NCI-H2171 (cell line): Measurements from ENCODE around the gene PRRG3.
"Not testable (repeated sequence)": the region's sequence is repeated elsewhere in the genome, so short reads cannot be mapped to it uniquely, and the experiment has no call there.

Experiments
- DNase-seq: peaks from one replicate; lab custom pipeline; 2025; lab: John Stamatoyannopoulos, UW

Gene PRRG3

DNA sequence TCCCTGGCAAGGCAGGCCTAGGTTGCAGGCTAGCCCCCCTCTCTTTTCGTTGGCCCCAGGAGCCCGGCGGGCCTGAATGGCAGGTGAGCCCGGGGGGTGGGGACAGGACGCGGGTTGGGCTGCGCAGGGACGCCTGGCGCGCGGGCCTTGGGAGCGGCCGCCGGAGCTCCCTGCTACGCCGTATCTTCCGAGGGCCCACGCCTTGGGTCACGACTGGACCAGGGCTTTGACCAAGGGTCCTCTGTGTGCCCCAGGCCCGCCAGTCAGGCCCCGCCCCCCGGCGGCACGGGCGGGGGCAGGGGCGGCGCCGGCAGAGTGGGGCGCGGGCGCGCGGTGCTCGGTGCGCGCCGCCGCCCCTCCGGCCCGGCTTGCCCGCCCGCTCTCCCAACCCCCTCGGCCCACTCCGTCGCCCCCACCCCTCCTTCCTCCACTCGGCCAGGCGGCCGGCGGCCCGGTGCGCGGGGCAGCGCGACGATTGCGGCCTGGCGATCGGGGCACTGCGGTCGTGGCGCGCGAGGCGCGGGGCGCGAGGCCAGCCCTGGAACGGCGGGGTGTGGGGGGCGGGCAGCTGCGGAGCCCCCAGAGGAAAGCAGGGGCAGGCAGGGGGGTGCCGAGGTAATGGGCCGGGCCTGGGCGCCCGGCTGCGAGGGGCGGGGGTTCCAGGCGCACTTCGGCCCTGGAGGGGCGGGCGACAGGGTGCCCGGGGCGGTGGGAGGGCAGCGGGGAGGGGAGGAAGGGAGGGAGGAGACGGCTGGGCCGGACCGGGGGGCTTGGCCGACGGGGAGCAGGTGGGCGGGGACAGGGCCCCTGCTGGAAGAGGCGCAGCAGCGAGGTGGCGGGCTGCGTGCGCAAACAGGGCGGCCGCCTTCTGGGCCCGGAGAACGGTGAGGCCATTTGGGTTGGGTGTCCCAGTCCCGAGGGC is at the start of gene PRRG3:
Gene PRRG3 (plus strand): TSS at position 798 of the 922 bp plus-strand sequence. CDS start 3,357 bp downstream, outside the sequence.
- DNase-seq, result no peak

DNA sequence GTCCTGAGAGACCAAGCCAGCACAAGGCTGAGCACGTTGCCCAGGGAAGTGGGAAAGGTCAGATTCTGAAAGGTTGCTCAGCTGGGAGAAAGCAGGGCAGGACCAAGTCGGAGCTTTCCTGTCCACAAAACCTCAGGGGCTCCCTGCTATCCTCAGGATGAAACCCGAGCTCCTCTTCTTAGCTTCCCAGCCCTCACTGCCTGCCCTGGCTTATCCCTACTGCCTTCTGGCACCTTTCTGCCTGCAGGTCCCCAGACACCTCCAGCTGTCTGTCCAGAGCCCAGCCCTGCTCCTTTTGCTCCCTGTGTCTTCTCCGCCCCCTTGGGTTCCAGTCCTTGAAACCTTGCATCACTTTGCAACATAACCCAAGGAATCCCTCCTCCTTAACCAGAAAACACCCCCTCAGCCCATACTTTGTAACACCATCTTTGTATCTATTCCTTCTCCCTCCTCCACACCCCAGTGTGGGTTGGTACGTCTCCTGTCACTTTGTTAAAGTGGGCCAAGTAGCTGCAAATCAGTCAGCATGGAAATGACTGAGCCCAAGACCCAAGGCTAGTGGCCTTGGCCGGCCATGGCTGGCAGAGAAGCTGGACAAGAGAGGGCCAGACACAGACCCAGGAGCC is 20.0 kb upstream of the PRRG3 start:
- DNase-seq, result peak; percentile 42

DNA sequence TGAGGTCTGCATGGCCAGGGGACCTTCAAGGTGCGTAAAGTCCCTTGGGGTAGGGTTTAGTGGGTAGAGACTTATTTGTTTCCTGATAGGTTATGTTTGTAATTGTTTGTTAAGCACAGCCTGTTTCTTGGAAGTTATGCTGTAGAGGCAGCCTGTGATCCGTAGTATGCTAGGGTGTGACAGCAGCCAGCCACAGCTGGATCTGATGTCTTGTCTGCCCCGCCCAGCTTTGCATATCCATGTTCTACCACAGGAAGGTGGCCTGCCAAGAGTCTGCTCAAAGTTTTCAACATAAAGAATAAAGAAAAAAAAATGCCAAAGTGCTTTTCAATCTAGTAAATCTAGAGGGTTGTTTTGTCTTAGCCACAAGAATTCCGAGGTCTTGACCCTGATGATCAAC is 19.1 kb upstream of the PRRG3 start:
- DNase-seq, result no peak

DNA sequence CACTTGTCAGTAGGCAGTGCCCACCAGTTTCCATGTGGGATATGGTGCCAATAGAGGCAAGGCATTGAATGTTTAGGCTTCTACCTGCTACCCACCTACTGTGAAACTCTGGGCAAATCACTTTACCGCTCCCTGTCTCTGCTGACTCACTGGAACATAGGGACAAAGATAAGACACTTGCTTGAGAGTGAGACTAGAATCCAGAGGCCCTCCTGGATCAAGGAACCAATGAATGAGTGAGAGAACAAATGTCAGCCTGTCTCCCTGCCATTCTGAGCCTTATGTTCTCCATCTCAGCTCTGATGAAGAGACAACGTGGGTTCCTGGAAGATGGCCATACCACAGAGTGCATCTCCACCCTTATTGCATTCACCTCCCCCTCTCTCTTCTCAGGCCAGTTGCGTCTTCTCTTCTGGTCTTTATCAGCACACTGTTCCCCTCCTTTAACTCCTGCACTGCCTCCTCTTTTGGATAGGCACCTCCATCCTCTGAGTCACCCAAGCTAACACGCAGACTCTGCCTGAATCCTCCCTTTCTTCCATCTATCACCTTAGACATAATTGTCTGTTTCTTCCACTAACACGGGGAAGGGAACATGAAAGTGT is 15.4 kb upstream of the PRRG3 start:
- no peak for DNase-seq

- DNase-seq, result peak; percentile 2
Observed at GRCh38 chrX:151680805-151681204, 14.5 kb upstream of the PRRG3 start.

GRCh38 chrX:151687635-151688034 is 7.6 kb upstream of the PRRG3 start:
- no peak for DNase-seq

DNA sequence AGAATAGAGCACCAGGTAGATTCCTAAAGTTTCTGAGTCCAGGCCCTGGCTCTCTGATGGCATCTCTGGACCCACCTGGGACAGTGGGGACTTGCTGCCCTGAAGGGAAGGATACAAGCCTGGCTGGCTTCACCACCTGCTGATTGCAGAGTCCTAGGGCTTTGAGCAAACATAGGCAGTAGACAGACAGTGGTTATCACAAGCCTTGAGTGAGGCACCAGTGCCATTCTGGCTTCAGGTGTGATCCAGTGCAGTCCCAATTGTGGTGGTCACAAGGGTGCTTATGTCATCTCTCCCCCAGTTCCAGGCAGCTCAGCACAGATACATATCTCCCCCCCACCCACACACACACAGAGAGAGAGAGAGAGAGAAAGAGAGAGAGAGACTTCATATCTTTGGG is 6.6 kb upstream of the PRRG3 start:
- DNase-seq, result no peak

DNA sequence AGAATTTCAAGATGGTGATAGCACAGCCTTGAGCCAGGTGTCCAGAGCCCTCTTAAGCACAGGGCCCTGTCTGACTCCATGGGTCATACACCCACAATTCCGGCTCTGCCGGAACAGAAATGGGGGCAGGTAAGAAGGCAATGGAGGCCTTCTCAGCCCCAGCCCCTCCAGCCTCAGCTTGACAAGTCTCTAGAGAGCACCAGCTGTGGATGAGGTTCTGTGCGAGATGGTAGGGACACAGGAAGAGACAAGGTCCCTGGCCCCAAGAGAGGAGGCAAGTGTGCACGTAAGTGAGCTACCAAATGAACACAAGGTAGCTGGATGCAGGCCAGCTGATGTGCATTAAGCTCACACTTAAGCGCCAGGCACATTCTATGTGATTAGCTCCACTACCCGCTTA is 2.4 kb upstream of the PRRG3 start:
- no peak for DNase-seq

- DNase-seq, result no peak
Observed at GRCh38 chrX:151694121-151694520, 1.1 kb upstream of the PRRG3 start.

DNA sequence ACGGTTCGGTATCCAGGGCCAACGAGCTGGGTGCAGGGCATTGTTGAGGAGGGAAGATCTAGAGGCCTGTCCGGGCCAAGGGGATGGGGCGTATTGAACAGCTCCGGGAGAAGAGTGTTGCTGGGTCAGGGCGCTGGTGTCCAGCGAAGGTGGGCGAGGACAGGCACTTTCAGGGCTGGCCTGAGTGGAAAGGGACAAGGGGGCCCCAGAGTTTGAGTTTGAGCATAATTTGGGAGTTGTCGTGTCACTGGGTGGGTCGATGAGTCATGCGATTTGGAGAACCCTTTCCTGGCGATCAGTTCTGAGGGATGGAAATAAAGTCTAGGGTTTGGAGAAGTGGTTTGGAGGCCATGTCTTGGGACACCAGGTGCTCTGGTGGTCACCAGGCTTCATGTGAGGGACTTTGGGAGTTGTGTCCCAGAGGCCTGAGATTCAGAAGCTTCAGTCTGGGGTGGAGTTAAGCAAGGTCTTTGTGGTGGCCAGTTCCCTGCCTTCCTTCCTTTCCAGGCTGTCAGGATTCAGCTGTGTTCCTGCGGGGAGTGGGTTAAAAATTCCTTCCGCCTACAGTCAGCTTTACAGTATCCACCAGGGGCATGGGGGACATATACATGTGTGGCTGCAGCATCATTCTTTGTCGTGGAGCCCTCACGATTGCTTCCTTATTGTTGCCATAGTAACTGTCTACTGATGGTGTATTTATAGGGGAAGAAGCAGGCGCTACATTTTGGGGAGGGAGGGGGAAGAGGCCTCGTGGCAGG is 504 bp downstream of the PRRG3 start:
- peak; percentile 26 for DNase-seq

DNA sequence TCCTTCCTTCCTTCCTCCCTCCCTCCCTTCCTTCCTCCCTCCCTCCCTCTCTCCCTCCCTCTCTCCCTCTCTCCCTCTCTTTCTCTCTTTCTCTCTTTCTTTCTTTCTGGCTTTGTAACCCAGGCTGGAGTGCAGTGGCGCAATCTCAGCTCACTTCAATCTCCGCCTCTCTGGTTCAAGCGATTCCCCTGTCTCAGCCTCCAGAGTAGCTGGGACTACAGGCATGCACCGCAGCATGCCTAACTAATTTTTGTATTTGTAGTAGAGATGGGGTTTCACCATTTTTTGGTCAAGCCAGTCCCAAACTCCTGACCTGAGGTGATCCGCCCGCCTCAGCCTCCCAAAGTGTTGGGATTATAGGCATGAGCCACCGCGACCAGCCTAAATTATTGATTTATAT is 1.8 kb downstream of the PRRG3 start:
- not testable (repeated sequence) for DNase-seq

GRCh38 chrX:151697522-151697921 is 2.3 kb downstream of the PRRG3 start:
- DNase-seq, result peak; percentile 53

DNA sequence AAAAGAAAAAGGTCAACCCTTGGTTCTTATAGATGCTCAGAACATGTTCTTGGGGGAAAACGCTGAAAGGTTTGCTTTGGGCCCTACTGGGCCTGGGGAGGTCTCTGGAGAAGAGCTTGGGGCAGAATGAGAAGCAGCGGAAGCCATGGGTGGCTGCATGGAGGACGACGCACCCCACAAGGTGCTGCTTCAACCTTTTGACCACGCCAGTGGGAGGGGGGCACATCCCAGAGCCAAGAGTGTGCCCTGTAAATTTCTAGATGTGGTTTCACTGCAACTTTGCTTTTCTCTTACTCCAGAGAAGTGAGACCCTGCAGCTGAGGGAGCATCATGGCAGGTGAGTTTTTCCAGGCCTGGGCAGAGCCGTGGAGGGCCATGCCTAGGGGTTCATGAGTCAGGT is 3.2 kb downstream of the PRRG3 start:
- DNase-seq, result no peak

DNA sequence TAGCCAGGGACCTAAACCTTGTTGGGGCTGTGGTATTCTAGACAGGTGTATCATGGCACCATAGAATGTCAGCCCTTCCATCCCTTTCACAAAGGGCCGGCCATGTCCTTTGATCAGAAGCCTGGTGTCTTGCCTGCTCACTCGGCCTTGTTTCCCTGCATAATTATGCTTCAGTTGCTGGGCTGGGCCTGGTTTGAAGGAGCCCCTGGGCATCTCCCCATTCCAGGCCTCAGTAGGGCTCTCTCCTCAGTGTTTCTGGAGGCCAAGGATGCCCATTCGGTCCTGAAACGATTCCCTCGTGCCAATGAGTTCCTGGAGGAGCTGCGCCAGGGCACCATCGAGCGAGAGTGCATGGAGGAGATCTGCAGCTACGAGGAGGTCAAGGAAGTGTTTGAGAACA is 4.5 kb downstream of the PRRG3 start:
- DNase-seq, result no peak

DNA sequence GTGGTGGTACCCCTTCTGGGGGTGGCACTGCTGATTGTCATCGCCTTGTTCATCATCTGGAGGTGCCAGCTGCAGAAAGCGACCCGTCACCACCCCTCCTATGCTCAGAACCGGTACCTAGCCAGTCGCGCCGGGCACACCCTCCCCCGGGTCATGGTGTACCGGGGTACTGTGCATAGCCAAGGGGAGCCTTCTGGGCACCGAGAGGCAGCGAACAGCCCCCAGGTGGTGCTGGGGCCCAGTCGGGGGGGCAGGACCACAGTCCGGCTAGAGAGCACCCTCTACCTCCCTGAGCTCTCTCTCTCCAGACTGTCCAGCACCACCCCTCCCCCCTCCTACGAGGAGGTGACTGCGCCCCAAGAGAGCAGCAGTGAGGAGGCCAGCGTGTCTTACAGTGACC is 5.3 kb downstream of the PRRG3 start:
- no peak for DNase-seq

GRCh38 chrX:151701071-151701470 is 5.8 kb downstream of the PRRG3 start:
- DNase-seq, result no peak

DNA sequence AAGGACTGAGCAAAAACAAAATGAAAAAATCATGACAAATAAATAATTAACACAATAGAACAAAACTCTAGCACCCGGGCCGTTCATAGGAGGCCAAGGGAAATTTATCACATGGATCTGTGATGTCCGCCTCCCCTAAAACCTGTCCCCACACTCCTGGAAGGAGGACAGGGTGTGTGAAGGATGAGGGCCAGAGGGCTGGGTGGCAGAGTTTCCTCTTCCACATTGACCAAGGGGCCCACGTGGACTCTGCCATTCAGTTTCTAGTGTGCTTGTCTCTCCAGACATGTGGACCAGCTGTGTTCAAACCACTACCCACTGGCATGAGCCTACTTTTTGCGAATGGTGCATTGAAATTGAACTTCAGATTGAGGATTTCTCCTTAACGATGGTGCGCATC is 6.3 kb downstream of the PRRG3 start:
- no peak for DNase-seq

- no peak for DNase-seq
Observed at GRCh38 chrX:151702026-151702714, 6.9 kb downstream of the PRRG3 start.

- DNase-seq, result no peak
Observed at GRCh38 chrX:151702741-151703340, 7.6 kb downstream of the PRRG3 start.

- peak; percentile 77 for DNase-seq
Observed at GRCh38 chrX:151703487-151703886, 8.2 kb downstream of the PRRG3 start.

- peak; percentile 35 for DNase-seq
Observed at GRCh38 chrX:151704041-151704663, 8.9 kb downstream of the PRRG3 start.
